ENCODE data around the gene PPM1H. TPM values are rescaled to one million over a fixed set of nuclear protein-coding genes. Genes with fewer than 3 reads are reported as not detected.
"Not testable (repeated sequence)": the region's sequence is repeated elsewhere in the genome, so short reads cannot be mapped to it uniquely, and the experiment has no call there.

PPM1H gene
- total and polyA plus RNA-seq, 4 donors: 22.0 to 35.8 (median 26.0) TPM

- Histone ChIP-seq H3K9me3 (ENCODE audit: control insufficient read depth, insufficient read depth, low read length) (no peaks in the 10 kb centered on the region), H3K27me3 (ENCODE audit: control insufficient read depth, insufficient read depth, low read length) (no peaks in the 10 kb centered on the region), H3K36me3 (ENCODE audit: control insufficient read depth, insufficient read depth, low read length) (no peaks in the 10 kb centered on the region), H3K4me1 (ENCODE audit: control insufficient read depth, insufficient read depth, low read length) (no peaks in the 10 kb centered on the region), H3K27ac (ENCODE audit: low read depth, low read length) (no peak overlapping the region), H3K4me3 (ENCODE audit: low read depth, low read length) (no peak overlapping the region)
- DNase-seq (ENCODE audit: low read depth in 4 of 6, low spot score in 6 of 6): no peak
- WGBS (ENCODE audit: insufficient coverage): no CpG with 5 or more reads among the region's 7 CpGs
Observed at GRCh38 chr12:62899568-62900390, 35.2 kb downstream of the PPM1H start.

DNA sequence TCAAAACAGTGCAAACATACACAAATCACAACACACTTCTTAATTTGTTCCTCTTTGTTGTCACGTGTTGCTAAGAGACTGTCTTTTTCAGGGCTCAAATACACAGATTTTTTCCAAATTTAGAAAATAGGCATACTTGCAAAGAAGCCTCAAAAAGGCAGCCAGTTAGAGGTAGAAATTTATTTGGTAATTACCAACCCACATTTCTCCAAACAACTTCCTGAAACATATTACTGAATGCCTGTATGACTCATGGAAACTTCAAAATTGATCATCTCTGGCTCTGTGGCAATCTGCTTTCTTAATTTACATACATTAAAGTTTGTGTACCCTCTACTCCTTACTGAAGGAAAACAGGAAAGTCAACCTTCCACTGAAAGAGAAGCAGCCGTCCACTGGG lies 36.4 kb downstream of the PPM1H start:
- no peaks in the 10 kb centered on the region for H3K36me3 ChIP-seq (ENCODE audit: control insufficient read depth, insufficient read depth, low read length)
- no peak overlapping the region for H3K27ac ChIP-seq (ENCODE audit: low read depth, low read length)
- H3K27me3 ChIP-seq (ENCODE audit: control insufficient read depth, insufficient read depth, low read length): no peaks in the 10 kb centered on the region
- no CpG with 5 or more reads among the region's 2 CpGs for WGBS (ENCODE audit: insufficient coverage)
- H3K4me3 ChIP-seq (ENCODE audit: low read depth, low read length): no peak overlapping the region
- H3K4me1 ChIP-seq (ENCODE audit: control insufficient read depth, insufficient read depth, low read length): no peaks in the 10 kb centered on the region
- H3K9me3 ChIP-seq (ENCODE audit: control insufficient read depth, insufficient read depth, low read length): no peaks in the 10 kb centered on the region
- no peak for DNase-seq (ENCODE audit: low read depth in 4 of 6, low spot score in 6 of 6)

DNA sequence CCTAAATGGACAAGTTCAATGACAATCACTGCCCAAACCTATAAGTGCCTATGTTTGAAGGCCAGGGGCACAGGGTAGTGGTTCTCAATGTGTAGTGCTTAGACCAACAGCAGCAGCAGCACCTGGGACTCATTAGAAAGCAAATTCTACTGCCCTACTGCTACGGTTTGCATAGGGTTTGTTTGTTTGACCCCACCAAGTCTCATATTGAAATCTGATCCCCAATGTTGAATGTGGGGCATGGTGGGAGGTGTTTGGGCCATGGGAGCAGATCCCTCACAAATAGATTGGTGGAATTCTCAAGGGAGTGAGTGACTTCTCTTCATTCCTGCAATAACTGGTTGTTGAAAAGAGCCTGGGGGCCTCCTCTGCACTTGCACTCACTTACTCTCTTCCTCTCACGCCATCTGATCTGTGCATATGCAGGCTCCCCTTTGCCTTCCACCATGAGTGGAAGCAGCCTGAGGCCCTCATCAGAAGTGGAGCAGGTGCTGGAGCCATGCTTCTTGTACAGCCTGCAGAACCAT lies 39.5 kb downstream of the PPM1H start:
- H3K36me3 ChIP-seq (ENCODE audit: control insufficient read depth, insufficient read depth, low read length): no peaks in the 10 kb centered on the region
- H3K27ac ChIP-seq (ENCODE audit: low read depth, low read length): no peak overlapping the region
- no peak for DNase-seq (ENCODE audit: low read depth in 4 of 6, low spot score in 6 of 6)
- H3K9me3 ChIP-seq (ENCODE audit: control insufficient read depth, insufficient read depth, low read length): no peaks in the 10 kb centered on the region
- H3K27me3 ChIP-seq (ENCODE audit: control insufficient read depth, insufficient read depth, low read length): no peaks in the 10 kb centered on the region
- no peak overlapping the region for H3K4me3 ChIP-seq (ENCODE audit: low read depth, low read length)
- no peaks in the 10 kb centered on the region for H3K4me1 ChIP-seq (ENCODE audit: control insufficient read depth, insufficient read depth, low read length)
- 92% methylated on average over 1 of the region's 2 CpGs for WGBS (ENCODE audit: insufficient coverage)

GRCh38 chr12:62893276-62893675 lies 41.7 kb downstream of the PPM1H start:
- H3K27me3 ChIP-seq (ENCODE audit: control insufficient read depth, insufficient read depth, low read length): no peaks in the 10 kb centered on the region
- no peaks in the 10 kb centered on the region for H3K9me3 ChIP-seq (ENCODE audit: control insufficient read depth, insufficient read depth, low read length)
- WGBS (ENCODE audit: insufficient coverage): no CpG with 5 or more reads among the region's 1 CpG
- no peaks in the 10 kb centered on the region for H3K36me3 ChIP-seq (ENCODE audit: control insufficient read depth, insufficient read depth, low read length)
- DNase-seq (ENCODE audit: low read depth in 4 of 6, low spot score in 6 of 6): no peak
- H3K4me1 ChIP-seq (ENCODE audit: control insufficient read depth, insufficient read depth, low read length): no peaks in the 10 kb centered on the region
- no peak overlapping the region for H3K4me3 ChIP-seq (ENCODE audit: low read depth, low read length)
- no peak overlapping the region for H3K27ac ChIP-seq (ENCODE audit: low read depth, low read length)

DNA sequence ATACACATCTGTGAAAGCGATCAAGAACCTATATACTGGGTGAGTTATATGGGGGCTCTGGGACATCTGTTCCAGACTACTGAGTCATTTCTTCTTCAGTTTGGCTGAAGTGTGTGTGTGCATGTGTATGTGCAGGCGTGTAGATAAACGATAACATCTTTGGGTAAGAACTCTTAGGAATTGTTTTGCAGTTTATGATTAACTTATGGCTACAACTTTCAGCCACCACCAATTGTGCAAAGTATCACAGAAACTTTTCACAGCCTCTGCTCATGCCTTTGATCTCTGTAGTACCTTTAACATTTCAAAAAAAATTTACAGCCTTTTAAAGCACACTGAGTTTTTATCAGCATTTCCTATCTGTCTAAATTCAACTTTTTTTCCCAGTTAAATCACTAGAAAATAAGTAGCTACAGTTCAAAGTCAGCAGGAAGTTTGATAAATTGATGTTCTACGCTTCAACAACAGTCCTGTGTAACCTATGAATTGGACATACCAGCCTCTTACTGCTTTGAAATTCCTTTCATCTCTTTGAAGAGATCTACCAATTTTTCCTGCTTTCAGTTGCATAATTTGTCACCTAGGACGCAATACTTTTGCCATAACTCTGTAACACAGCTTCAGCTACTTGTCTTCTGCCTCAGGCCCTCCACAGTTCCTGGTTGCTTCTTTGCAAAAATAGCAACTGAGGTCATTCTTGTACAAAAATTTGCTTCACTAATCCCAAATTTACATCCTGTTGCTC lies 43.0 kb downstream of the PPM1H start:
- H3K36me3 ChIP-seq (ENCODE audit: control insufficient read depth, insufficient read depth, low read length): no peaks in the 10 kb centered on the region
- no peak for DNase-seq (ENCODE audit: low read depth in 4 of 6, low spot score in 6 of 6)
- 56% methylated on average over 2 of the region's 5 CpGs for WGBS (ENCODE audit: insufficient coverage)
- H3K4me1 ChIP-seq (ENCODE audit: control insufficient read depth, insufficient read depth, low read length): no peaks in the 10 kb centered on the region
- H3K27ac ChIP-seq (ENCODE audit: low read depth, low read length): no peak overlapping the region
- H3K4me3 ChIP-seq (ENCODE audit: low read depth, low read length): no peak overlapping the region
- H3K9me3 ChIP-seq (ENCODE audit: control insufficient read depth, insufficient read depth, low read length): no peaks in the 10 kb centered on the region
- H3K27me3 ChIP-seq (ENCODE audit: control insufficient read depth, insufficient read depth, low read length): no peaks in the 10 kb centered on the region

DNA sequence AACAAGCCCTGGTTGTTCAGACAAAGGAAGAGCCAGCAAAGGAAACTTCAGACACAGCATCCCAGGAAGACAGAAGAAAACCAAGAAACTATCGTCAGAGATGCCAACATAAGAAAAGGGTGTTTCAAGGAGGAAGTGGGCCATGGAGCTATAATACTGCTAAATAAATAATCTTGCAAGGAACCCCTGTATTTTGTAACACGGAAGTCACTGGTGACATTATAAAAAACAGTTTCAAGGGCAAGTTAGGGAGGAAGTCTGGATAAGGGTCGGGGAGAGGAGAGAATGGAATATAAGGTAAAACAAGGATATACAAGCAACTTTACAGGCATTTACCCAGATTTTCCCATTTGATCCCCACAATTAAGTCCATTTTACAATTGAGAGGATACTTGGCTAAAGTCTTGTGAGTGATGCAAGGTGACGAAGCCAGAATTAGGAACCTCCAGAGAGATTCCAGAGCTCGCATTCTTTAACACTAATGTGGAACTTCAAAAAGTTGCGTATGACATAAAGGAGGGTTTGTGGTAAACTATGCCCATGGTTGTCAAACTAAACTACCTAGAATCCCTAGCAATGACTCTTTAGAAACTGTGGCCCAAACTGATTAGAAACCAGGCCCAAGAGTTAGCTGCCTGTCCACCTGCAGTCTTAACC lies 46.4 kb downstream of the PPM1H start:
- H3K4me3 ChIP-seq (ENCODE audit: low read depth, low read length): no peak overlapping the region
- no peak for DNase-seq (ENCODE audit: low read depth in 4 of 6, low spot score in 6 of 6)
- H3K36me3 ChIP-seq (ENCODE audit: control insufficient read depth, insufficient read depth, low read length): no peaks in the 10 kb centered on the region
- no peaks in the 10 kb centered on the region for H3K9me3 ChIP-seq (ENCODE audit: control insufficient read depth, insufficient read depth, low read length)
- no CpG with 5 or more reads among the region's 6 CpGs for WGBS (ENCODE audit: insufficient coverage)
- H3K27me3 ChIP-seq (ENCODE audit: control insufficient read depth, insufficient read depth, low read length): no peaks in the 10 kb centered on the region
- H3K4me1 ChIP-seq (ENCODE audit: control insufficient read depth, insufficient read depth, low read length): no peaks in the 10 kb centered on the region
- H3K27ac ChIP-seq (ENCODE audit: low read depth, low read length): no peak overlapping the region

DNA sequence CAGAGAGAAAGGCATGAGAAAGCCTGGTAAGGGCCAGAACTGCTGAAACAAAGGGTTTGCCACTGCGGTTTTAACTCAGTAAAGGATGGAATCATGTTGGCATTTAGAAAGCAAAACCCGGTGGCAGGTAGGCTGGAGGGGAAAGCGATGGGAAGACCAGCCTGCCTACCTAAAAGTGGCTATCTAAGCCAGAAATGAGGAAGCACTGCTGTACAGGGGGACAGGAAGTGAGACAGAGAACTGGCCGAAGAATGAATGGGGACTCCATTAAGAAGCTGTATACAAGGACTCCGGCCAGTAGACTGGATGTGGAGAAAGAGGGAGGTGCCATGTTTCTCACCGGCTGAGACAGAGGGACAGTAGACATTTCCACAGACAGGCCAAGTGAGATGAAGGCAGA lies 48.2 kb downstream of the PPM1H start:
- 91% methylated on average over 6 of the region's 6 CpGs for WGBS (ENCODE audit: insufficient coverage)
- Histone ChIP-seq H3K27me3 (ENCODE audit: control insufficient read depth, insufficient read depth, low read length) (no peaks in the 10 kb centered on the region), H3K4me3 (ENCODE audit: low read depth, low read length) (no peak overlapping the region), H3K27ac (ENCODE audit: low read depth, low read length) (no peak overlapping the region), H3K9me3 (ENCODE audit: control insufficient read depth, insufficient read depth, low read length) (no peaks in the 10 kb centered on the region), H3K4me1 (ENCODE audit: control insufficient read depth, insufficient read depth, low read length) (no peaks in the 10 kb centered on the region), H3K36me3 (ENCODE audit: control insufficient read depth, insufficient read depth, low read length) (no peaks in the 10 kb centered on the region)
- DNase-seq (ENCODE audit: low read depth in 4 of 6, low spot score in 6 of 6): no peak

GRCh38 chr12:62885242-62885641 lies 49.7 kb downstream of the PPM1H start:
- Histone ChIP-seq H3K27me3 (ENCODE audit: control insufficient read depth, insufficient read depth, low read length) (no peaks in the 10 kb centered on the region), H3K9me3 (ENCODE audit: control insufficient read depth, insufficient read depth, low read length) (no peaks in the 10 kb centered on the region), H3K36me3 (ENCODE audit: control insufficient read depth, insufficient read depth, low read length) (no peaks in the 10 kb centered on the region), H3K4me1 (ENCODE audit: control insufficient read depth, insufficient read depth, low read length) (no peaks in the 10 kb centered on the region), H3K27ac (ENCODE audit: low read depth, low read length) (no peak overlapping the region), H3K4me3 (ENCODE audit: low read depth, low read length) (no peak overlapping the region)
- no peak for DNase-seq (ENCODE audit: low read depth in 4 of 6, low spot score in 6 of 6)

DNA sequence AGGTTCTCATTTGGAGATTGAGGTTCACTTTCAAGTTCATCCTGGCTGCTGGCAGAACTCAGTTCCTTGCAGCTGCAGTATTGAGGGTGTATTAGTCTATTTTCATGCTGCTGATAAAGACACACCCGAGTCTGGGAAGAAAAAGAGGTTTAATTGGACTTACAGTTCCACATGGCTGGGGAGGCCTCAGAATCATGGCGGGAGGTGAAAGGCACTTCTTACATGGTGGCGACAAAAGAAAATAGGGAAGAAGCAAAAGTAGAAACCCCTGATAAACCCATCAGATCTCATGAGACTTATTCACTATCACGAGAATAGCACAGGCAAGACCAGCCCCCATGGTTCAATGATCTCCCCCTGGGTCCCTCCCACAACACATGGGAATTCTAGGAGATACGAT lies 50.1 kb downstream of the PPM1H start:
- not testable (repeated sequence) for DNase-seq (ENCODE audit: low read depth in 4 of 6, low spot score in 6 of 6); H3K4me1 ChIP-seq (ENCODE audit: control insufficient read depth, insufficient read depth, low read length); H3K36me3 ChIP-seq (ENCODE audit: control insufficient read depth, insufficient read depth, low read length); H3K9me3 ChIP-seq (ENCODE audit: control insufficient read depth, insufficient read depth, low read length); H3K4me3 ChIP-seq (ENCODE audit: low read depth, low read length); H3K27ac ChIP-seq (ENCODE audit: low read depth, low read length); H3K27me3 ChIP-seq (ENCODE audit: control insufficient read depth, insufficient read depth, low read length)
- WGBS (ENCODE audit: insufficient coverage): 58% methylated on average over 2 of the region's 5 CpGs
